Activated CD4-positive, alpha-beta memory T cell treated with anti-CD3 and anti-CD28 coated beads, Interleukin-2, amount 10 ng/mL, durations not matched to agents 7 days and 5 days (primary cell): ENCODE data around the gene DUOX2. TPM values are rescaled to one million over a fixed set of nuclear protein-coding genes. Genes with fewer than 3 reads are reported as not detected.
A peak's percentile ranks its signal among the peaks of the same experiment; 100 is the strongest.
"Not testable (repeated sequence)": the region's sequence is repeated elsewhere in the genome, so short reads cannot be mapped to it uniquely, and the experiment has no call there.

ENCODE experiments used
- CTCF ChIA-PET: fragments of 350-600 bp; sonication (Branson Sonifier 250); formaldehyde crosslinking; loops from one replicate; lab custom pipeline; 2021; ENCODE audit warnings: antibody characterized with exemption, inconsistent platforms; lab: Charles Lee
- POLR2A ChIA-PET: fragments of 350-600 bp; sonication (Branson Sonifier 250); formaldehyde crosslinking; loops from one replicate; lab custom pipeline; 2021; ENCODE audit warnings: antibody characterized with exemption; lab: Charles Lee
- DNase-seq: peaks from one replicate; pipeline ENCODE4 v3.0.0-alpha.2; 2020
- H3K27ac Mint-ChIP-seq: one replicate; pipeline ENCODE4 v1.8.0; 2021; ENCODE audit warnings: mild to moderate bottlenecking, mixed read lengths
- H3K27me3 Mint-ChIP-seq: one replicate; pipeline ENCODE4 v1.8.0; 2021; ENCODE audit warnings: mixed read lengths
- H3K36me3 Mint-ChIP-seq: one replicate; pipeline ENCODE4 v1.8.0; 2021; ENCODE audit warnings: low read depth, mixed read lengths
- H3K4me1 Mint-ChIP-seq: one replicate; pipeline ENCODE4 v1.8.0; 2021; ENCODE audit warnings: mixed read lengths
- H3K4me3 Mint-ChIP-seq: one replicate; pipeline ENCODE4 v1.8.0; 2021; ENCODE audit warnings: mild to moderate bottlenecking, mixed read lengths
- H3K9me3 Mint-ChIP-seq: one replicate; pipeline ENCODE4 v1.8.0; 2021; ENCODE audit warnings: mixed read lengths
- total RNA-seq, 2 experiments: library from RNA; stranded (reverse); gene quantifications; one replicate each; pipeline ENCODE4 v1.2.3, GENCODE V29; 2021

DUOX2 gene
- total RNA-seq, 2 experiments from 2014 or later, result 0.23 TPM; not detected in 1

DNA sequence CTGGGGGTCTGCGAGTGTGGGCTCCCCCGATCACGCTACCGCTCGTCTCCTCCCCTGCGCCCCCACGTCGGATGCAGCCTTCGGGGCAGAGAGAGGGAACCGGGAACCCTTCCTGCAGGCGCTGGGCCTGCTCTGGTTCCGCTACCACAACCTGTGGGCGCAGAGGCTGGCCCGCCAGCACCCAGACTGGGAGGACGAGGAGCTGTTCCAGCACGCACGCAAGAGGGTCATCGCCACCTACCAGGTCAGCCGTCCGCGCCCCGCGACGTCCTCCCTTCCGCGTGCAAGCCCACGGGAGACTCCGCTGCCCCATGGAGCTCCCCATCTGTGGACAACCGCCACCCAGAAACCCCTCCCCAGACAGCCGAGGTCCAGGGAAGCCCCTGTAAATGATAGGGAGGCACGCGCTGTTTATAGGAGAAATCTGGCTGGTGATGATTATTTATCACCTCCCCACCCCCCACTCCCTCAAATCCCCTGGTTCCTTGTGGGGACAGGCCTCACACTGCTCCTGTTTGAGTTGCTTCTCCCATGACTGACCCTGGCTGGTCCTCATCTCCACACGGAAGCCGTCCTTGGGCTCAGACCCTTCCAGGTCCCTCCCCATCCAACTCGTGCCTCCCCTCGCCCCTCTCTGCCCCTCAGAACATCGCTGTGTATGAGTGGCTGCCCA is 21.9 kb upstream of the DUOX2 start:
- POLR2A ChIA-PET, H3K9me3 Mint-ChIP-seq, DNase-seq, H3K4me3 Mint-ChIP-seq, H3K36me3 Mint-ChIP-seq, H3K27ac Mint-ChIP-seq: not testable (repeated sequence)
- CTCF ChIA-PET, result interaction anchor here (1.3 kb wide), 1 partner anchor 17 kb away, joined by 4 read pairs; no protein-coding TSS in a partner anchor
- H3K4me1 Mint-ChIP-seq, result peaks cover 13% of the 10 kb centered on the region
- peaks cover 35% of the 10 kb centered on the region for H3K27me3 Mint-ChIP-seq

DNA sequence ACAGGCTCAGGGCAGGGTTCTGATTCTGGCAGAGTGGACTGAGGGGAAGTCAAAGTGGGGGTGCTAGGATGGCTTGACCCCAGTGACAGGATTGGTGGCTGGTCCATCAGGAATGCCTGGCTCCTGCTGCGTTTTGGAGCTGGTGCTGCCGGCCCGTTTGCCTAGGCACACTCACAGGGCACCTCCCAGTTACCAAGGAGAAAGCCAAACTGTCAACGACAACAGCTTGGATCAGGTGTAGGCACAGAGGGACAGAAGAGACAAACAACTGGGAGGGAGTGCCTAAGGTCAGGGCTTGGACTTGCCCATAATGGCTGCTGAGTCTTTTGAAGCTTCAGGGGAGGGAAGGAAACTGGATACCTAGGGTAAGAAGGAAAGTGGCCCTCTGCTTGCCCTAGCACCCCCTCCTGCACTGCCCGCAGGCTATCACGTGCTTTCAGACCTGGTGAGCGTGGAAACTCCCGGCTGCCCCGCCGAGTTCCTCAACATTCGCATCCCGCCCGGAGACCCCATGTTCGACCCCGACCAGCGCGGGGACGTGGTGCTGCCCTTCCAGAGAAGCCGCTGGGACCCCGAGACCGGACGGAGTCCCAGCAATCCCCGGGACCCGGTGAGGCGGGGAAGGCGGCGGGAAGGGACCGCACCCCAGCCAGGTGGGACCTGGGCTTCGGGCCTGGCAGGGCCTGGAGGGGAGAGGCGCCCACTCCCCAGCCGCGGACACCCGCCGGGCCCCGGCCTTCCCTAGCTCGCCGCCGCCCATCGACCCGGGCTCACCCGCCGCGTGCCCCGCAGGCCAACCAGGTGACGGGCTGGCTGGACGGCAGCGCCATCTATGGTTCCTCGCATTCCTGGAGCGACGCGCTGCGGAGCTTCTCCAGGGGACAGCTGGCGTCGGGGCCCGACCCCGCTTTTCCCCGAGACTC is 21.0 kb upstream of the DUOX2 start:
- Mint-ChIP-seq H3K4me3 (peak overlapping the region; percentile 21), H3K36me3 (no peaks in the 10 kb centered on the region), H3K4me1 (peaks cover 15% of the 10 kb centered on the region), H3K27ac (no peak overlapping the region), H3K27me3 (peaks cover 43% of the 10 kb centered on the region), H3K9me3 (no peaks in the 10 kb centered on the region)
- ChIA-PET CTCF (interaction anchor here (0.9 to 1.3 kb wide), 3 partner anchors 8 to 17 kb away, joined by 3 to 4 read pairs (median 4); no protein-coding TSS in a partner anchor), POLR2A (no interaction called here)
- DNase-seq, result no peak

DNA sequence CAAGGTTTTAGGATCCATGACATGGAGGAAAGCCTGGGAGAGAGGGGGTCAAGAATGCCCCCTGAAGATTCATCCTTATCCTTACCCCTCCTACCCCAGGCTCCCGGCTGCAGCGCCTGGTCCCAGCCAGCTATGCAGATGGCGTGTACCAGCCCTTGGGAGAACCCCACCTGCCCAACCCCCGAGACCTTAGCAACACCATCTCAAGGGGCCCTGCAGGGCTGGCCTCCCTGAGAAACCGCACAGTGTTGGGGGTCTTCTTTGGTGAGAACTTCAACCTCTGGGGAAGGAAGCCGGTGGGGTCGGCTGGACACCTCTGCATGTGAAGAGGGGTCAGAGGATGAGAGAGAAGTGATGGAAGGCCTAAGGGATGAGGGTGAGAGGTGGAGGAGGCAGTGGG is 20.1 kb upstream of the DUOX2 start:
- DNase-seq, result no peak
- Mint-ChIP-seq H3K36me3 (no peaks in the 10 kb centered on the region), H3K4me1 (peaks cover 15% of the 10 kb centered on the region), H3K9me3 (no peaks in the 10 kb centered on the region), H3K27me3 (peaks cover 46% of the 10 kb centered on the region), H3K4me3 (no peak overlapping the region), H3K27ac (no peak overlapping the region)
- POLR2A ChIA-PET, result no interaction called here
- CTCF ChIA-PET, result interaction anchor here (2.8 kb wide), 1 partner anchor 16 kb away, joined by 11 read pairs; no protein-coding TSS in a partner anchor

DNA sequence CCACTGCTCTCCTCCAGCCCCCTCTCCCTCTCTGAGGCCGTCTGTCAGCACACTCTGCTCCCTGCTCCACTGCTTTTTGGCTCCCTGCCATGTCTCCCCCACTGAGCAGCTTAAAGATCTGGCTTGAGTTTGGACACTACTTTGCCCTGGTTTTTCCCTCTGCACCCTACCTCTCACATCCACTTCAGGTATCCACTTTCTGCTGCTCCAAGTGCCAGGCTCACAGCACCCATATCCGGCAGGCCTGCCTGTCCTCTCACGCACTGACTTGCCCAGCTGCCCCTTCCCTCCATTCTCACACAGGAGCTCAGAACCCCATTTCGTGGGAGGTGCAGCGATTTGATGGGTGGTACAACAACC is 19.6 kb upstream of the DUOX2 start:
- Mint-ChIP-seq H3K27me3 (peaks cover 51% of the 10 kb centered on the region), H3K4me1 (peaks cover 15% of the 10 kb centered on the region), H3K36me3 (no peaks in the 10 kb centered on the region), H3K4me3 (no peak overlapping the region), H3K27ac (no peak overlapping the region), H3K9me3 (no peaks in the 10 kb centered on the region)
- ChIA-PET POLR2A (interaction anchor here (0.9 kb wide), 1 partner anchor 16 kb away, joined by 4 read pairs; no protein-coding TSS in a partner anchor), CTCF (interaction anchor here (2.8 kb wide), 1 partner anchor 15 kb away, joined by 11 read pairs; no protein-coding TSS in a partner anchor)
- DNase-seq, result no peak

DNA sequence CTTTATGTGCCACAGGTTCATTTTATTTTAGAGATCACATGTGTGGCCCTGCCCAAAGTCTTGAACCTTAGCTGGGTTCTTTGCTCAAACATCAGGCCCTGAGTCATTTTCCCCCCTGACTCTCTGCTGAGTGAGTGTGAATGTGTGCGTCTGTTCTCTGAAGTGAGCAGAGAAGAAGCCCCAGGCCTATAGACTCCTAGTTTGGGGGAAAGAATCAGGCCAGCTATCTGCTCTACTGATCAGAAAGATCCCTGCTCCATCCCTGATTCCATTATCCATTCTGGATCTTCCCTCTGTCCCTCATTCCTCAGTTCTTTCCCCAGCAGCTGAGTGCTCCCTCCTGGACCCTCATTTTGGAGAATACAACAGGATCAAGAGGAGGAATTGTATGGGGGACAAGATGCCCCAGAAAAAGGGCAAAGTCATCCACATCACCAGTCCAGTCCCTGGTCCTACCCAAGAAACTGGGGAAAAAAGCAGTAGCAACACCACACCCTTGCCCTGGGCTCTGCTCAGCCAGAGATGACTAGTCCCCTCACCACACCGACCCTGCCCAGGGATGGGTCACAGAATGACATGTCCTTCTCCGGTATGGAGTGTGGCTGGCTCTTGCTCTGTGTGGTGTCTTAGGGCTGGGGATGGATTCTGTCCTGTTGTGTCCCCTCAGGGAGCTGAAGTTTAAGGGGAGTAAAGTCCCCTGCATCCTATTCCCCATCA is 19.0 kb upstream of the DUOX2 start:
- H3K27ac Mint-ChIP-seq, result no peak overlapping the region
- H3K4me1 Mint-ChIP-seq, result peaks cover 17% of the 10 kb centered on the region
- POLR2A ChIA-PET, result interaction anchor here (0.9 kb wide), 1 partner anchor 15 kb away, joined by 4 read pairs; no protein-coding TSS in a partner anchor
- H3K4me3 Mint-ChIP-seq, result no peak overlapping the region
- H3K27me3 Mint-ChIP-seq, result peaks cover 57% of the 10 kb centered on the region
- no peaks in the 10 kb centered on the region for H3K36me3 Mint-ChIP-seq
- no peak for DNase-seq
- CTCF ChIA-PET, result interaction anchor here (2.8 kb wide), 1 partner anchor 15 kb away, joined by 11 read pairs; no protein-coding TSS in a partner anchor
- no peaks in the 10 kb centered on the region for H3K9me3 Mint-ChIP-seq

DNA sequence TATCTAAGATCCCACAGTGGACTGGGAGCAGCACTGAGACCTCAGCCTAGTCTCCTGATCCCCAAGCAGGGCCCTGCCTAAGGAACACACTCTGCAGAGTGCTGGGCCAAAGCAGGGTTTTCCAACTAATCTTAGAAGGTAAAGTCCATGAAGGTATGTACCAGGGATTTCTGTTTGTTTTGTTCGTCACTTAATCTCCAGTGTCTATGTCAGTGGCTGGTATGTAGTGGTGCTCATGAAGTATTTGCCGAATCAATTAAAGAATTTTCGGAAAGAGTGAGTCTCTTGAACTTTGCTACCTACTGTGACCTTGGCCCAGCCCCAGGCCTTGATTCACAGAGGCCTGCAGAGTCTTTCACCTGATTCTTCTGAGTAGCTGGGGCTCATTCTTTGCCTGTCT is 17.5 kb upstream of the DUOX2 start:
- Mint-ChIP-seq H3K4me1 (peaks cover 14% of the 10 kb centered on the region), H3K27ac (no peak overlapping the region), H3K27me3 (peaks cover 60% of the 10 kb centered on the region), H3K4me3 (no peak overlapping the region), H3K9me3 (no peaks in the 10 kb centered on the region), H3K36me3 (no peaks in the 10 kb centered on the region)
- ChIA-PET CTCF (interaction anchor here (1.2 to 2.8 kb wide), 2 partner anchors 13 to 32 kb away, joined by 3 to 11 read pairs; no protein-coding TSS in a partner anchor), POLR2A (interaction anchor here (1.4 kb wide), 1 partner anchor 8 kb away, joined by 3 read pairs; no protein-coding TSS in a partner anchor)
- DNase-seq, result no peak

DNA sequence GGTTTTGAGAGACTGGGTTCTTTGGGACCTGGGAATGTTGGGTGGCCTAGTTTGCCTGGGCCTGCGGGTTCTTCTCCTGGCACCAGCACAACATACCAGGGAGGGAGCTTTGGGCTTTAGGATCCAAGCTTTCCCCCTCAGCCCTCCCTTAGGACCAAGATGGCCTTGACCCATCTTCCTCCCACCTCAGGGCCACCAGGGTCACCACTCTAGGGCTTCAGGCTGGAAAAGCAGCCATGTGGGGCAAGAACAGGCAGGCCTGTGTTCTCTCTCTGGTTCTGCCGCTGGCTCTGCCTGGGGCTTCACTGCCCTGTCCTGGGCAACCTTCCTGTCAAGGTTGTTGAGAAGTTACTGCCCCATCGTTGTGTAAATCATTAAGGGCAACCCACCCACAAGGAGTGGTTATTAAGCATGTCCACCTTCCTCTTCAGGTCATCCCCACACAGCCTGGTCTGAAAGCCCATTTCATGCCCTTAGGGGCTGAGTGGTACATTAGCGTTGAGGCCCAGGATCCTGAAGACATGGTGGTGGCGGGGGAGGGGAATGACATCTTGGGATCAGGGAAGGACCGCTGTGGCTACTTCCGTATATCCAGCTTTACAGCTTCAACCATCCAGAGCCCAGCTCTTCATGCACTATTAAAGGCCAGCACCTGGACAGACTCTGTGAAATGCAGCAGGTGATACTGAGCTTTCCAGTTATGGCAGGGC is 16.5 kb upstream of the DUOX2 start:
- no peak overlapping the region for H3K27ac Mint-ChIP-seq
- ChIA-PET POLR2A (interaction anchor here (1.1 to 1.4 kb wide), 4 partner anchors 9 to 149 kb away, joined by 3 read pairs; partner anchors contain the start of genes DUOX2 and DUOXA2), CTCF (interaction anchor here (1.2 to 1.8 kb wide), 2 partner anchors 12 to 33 kb away, joined by 3 to 5 read pairs; no protein-coding TSS in a partner anchor)
- peaks cover 65% of the 10 kb centered on the region for H3K27me3 Mint-ChIP-seq
- DNase-seq, result no peak
- no peaks in the 10 kb centered on the region for H3K9me3 Mint-ChIP-seq
- H3K4me1 Mint-ChIP-seq, result peaks cover 9% of the 10 kb centered on the region
- H3K36me3 Mint-ChIP-seq, result no peaks in the 10 kb centered on the region
- no peak overlapping the region for H3K4me3 Mint-ChIP-seq

DNA sequence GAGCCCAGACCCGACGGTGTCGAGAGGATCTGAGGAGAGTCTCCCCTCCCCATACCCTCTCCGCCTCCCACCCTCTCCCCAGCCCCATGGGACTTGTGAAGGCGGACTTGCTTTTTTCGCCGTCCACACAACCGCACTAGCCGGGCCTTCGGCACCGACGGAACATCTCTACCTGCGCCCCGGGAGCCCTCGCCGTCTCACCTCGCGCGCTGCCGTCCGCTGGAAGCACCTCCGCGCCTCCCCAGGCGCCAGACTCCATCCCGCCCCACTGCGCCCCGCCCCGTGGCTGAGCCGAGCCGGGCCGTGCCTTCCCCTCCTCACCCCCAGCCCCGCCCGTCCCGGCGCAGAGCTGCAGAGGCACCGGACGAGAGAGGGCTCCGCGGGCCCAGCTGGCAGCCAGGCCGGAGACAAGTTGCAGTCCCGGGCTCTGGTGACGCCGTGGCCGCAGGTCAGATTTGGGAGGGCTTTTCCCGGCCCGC is 15.7 kb upstream of the DUOX2 start, which contains the start of the genes DUOX1 and DUOXA1:
DUOX1 (plus strand) TSS at position 344 of the 479 bp plus-strand sequence. CDS start 1,973 bp downstream, outside the sequence.
DUOXA1 (minus strand) TSS at position 229 of the 479 bp plus-strand sequence. CDS start 6,865 bp downstream, outside the sequence.
- CTCF ChIA-PET, result interaction anchor here (1.8 kb wide), 1 partner anchor 11 kb away, joined by 5 read pairs; no protein-coding TSS in a partner anchor
- Mint-ChIP-seq H3K27ac (no peak within 1 kb of the TSS), H3K36me3 (no peaks in the 10 kb centered on the region), H3K4me1 (peaks cover 6% of the 10 kb centered on the region), H3K27me3 (peaks cover 68% of the 10 kb centered on the region), H3K4me3 (no peak within 1 kb of the TSS), H3K9me3 (no peaks in the 10 kb centered on the region)
- POLR2A ChIA-PET, result interaction anchor here (1.1 to 1.2 kb wide), 2 partner anchors 16 to 150 kb away, joined by 3 read pairs; partner anchors contain the start of genes DUOX2 and DUOXA2
- DNase-seq, result peak; percentile 39

DNA sequence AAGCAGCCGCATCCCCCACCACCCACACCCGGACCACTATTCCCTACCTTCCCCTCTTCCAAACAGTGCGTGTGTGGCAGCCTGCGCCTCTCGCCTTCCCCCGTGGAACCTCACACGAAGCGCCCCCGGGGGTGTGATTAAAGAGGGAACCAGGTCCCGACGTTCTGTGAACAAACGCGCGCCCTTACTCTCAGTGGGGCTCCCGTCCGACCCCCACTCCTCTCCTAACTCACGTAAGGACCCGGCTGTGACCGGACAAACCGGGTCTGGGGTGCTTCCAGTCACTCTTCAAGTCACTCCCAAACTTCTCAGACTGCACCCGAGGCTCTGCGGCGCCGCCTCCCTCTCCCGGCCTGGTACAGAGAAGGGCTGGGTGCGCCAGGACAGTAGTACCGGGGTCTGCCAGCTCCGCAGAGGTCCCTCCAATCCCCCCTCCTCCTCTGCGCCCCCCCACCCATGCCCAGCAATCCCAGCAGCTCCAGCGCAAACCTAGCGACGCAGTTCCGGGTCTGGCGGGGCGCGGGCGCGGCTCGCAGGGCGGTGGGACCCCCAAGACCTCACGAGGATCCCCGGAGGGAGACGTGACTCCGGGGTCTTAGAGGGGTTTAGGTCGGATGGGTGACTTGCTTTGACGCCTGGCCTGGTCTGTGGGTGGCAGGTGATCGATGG is 15.1 kb upstream of the DUOX2 start:
- Mint-ChIP-seq H3K27me3 (peaks cover 65% of the 10 kb centered on the region), H3K27ac (no peak overlapping the region), H3K36me3 (no peaks in the 10 kb centered on the region), H3K4me1 (peaks cover 3% of the 10 kb centered on the region), H3K9me3 (no peaks in the 10 kb centered on the region), H3K4me3 (no peak overlapping the region)
- no peak for DNase-seq
- CTCF ChIA-PET, result interaction anchor here (1.0 to 1.8 kb wide), 2 partner anchors 11 kb away, joined by 5 read pairs; no protein-coding TSS in a partner anchor
- POLR2A ChIA-PET, result no interaction called here

DNA sequence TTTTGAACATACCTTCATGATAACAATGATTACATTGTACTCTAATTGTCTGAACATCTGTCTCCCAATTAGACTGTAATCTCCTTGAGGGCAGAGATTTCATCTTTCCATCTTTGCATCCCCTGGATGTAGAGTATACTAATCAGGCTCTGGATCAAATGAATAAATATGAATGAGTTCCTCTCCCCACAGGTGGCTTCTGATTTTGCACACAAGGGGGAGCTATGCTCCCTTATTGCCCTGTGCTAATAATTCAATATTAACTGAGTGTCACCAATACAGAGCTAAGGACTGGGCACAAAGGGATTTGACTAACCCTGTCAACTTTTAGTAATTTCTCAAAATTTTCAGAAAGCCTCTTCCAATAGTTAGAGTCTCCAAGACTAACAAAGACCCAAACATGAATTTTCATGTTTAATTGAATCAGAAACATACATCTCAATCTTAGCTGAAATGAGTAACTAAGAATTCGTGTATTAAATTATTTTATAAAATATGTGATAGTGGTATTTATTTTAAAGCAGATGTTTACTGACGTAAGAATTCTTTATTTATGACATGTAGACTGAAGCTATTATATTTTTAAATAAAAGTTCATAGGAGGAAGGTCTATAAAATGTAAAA is 12.7 kb upstream of the DUOX2 start:
- peaks cover 58% of the 10 kb centered on the region for H3K27me3 Mint-ChIP-seq
- no peak overlapping the region for H3K27ac Mint-ChIP-seq
- CTCF ChIA-PET, result interaction anchor here (0.7 to 1.7 kb wide), 12 partner anchors 8 to 152 kb away, joined by 3 to 20 read pairs (median 4); partner anchors contain the start of genes DUOX2 and DUOXA2
- H3K36me3 Mint-ChIP-seq, result no peaks in the 10 kb centered on the region
- POLR2A ChIA-PET, result interaction anchor here (0.9 kb wide), 1 partner anchor 8 kb away, joined by 3 read pairs; no protein-coding TSS in a partner anchor
- no peak overlapping the region for H3K4me3 Mint-ChIP-seq
- no peaks in the 10 kb centered on the region for H3K9me3 Mint-ChIP-seq
- DNase-seq, result peak; percentile 37
- peaks cover 3% of the 10 kb centered on the region for H3K4me1 Mint-ChIP-seq
